ENCODE data around the gene SDR39U1. TPM values are rescaled to one million over a fixed set of nuclear protein-coding genes. Genes with fewer than 3 reads are reported as not detected.

SDR39U1 gene
- total RNA-seq, 1 donor from 2014 or later: 29.7 TPM

- Histone ChIP-seq H3K4me3 (ENCODE audit: low read depth, low read length) (no peak overlapping the region), H3K27me3 (ENCODE audit: control insufficient read depth, insufficient read depth, low read length) (no peaks in the 10 kb centered on the region), H3K36me3 (ENCODE audit: control insufficient read depth, insufficient read depth, low read length) (no peaks in the 10 kb centered on the region)
- no peak for DNase-seq (ENCODE audit: low read depth)
- TF ChIP-seq, protein P1, sequence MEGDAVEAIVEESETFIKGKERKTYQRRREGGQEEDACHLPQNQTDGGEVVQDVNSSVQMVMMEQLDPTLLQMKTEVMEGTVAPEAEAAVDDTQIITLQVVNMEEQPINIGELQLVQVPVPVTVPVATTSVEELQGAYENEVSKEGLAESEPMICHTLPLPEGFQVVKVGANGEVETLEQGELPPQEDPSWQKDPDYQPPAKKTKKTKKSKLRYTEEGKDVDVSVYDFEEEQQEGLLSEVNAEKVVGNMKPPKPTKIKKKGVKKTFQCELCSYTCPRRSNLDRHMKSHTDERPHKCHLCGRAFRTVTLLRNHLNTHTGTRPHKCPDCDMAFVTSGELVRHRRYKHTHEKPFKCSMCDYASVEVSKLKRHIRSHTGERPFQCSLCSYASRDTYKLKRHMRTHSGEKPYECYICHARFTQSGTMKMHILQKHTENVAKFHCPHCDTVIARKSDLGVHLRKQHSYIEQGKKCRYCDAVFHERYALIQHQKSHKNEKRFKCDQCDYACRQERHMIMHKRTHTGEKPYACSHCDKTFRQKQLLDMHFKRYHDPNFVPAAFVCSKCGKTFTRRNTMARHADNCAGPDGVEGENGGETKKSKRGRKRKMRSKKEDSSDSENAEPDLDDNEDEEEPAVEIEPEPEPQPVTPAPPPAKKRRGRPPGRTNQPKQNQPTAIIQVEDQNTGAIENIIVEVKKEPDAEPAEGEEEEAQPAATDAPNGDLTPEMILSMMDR (IDR thresholded peaks at IDR 0.05; ENCODE audit: insufficient read depth, low read length, poor library complexity, severe bottlenecking): no peak
These were observed 44.3 kb downstream of the SDR39U1 start for GRCh38 chr14:24398293-24398652.

DNA sequence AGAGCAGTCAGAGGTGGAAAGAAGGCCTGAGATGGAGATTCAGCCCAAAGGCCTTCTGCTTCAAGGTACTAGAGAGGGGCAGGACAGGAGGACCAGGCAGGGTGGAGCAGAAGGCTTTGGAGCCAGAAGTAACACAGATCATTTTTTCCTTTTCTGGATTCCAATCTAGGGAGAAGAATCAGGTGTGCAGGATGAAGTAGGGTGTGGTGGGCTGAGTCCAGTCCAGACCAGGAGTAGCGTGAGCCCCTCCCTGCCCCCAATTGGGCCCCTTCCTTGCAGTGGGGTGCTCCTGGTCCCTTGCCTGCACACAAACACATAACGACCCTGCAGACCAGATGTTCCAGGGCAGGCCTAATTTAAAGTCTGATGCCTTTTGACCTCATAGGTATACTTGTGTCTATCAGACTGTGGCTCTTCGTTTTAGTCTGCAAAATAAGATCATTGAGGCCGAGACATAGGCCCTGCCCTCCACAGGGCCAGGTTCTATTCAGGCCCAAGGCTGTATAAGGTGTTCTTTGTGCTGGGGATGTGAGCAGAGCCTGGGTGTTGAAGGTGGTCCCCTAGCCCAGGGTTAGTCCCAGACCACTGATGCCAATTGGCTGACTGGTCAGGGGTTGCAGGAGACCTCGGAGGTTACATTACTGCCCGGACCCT, 44.8 kb downstream of the SDR39U1 start:
- no peak for DNase-seq (ENCODE audit: low read depth)
- no peak overlapping the region for H3K4me3 ChIP-seq (ENCODE audit: low read depth, low read length)
- TF ChIP-seq, protein P1 (IDR thresholded peaks at IDR 0.05; ENCODE audit: insufficient read depth, low read length, poor library complexity, severe bottlenecking): no peak
- H3K27me3 ChIP-seq (ENCODE audit: control insufficient read depth, insufficient read depth, low read length): no peaks in the 10 kb centered on the region
- no peaks in the 10 kb centered on the region for H3K36me3 ChIP-seq (ENCODE audit: control insufficient read depth, insufficient read depth, low read length)

- H3K4me3 ChIP-seq (ENCODE audit: low read depth, low read length): no peak overlapping the region
- TF ChIP-seq, protein P1 (IDR thresholded peaks at IDR 0.05; ENCODE audit: insufficient read depth, low read length, poor library complexity, severe bottlenecking): no peak
- H3K36me3 ChIP-seq (ENCODE audit: control insufficient read depth, insufficient read depth, low read length): no peaks in the 10 kb centered on the region
- no peak for DNase-seq (ENCODE audit: low read depth)
- H3K27me3 ChIP-seq (ENCODE audit: control insufficient read depth, insufficient read depth, low read length): no peaks in the 10 kb centered on the region
These were observed 46.7 kb downstream of the SDR39U1 start for GRCh38 chr14:24395609-24396582.

DNA sequence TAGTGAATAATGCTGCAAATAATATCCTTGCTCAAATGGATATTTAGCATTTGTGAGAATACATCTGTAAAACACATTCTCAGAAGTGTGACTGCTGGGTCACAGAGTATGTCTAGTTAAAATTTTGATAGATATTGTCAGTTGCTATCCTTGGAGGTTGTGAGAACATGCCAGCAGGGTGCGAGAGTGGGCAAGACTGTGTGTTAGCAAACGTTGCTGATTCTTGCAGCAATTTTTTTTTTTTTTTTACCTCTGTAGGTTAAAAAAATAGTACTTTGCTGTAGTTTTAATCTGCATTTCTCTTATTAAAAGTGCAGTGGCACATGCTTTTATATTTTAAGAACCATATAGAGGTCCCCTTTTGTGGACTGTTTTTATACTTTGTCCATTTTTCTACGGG, 48.3 kb downstream of the SDR39U1 start:
- no peak for DNase-seq (ENCODE audit: low read depth)
- TF ChIP-seq, protein P1 (IDR thresholded peaks at IDR 0.05; ENCODE audit: insufficient read depth, low read length, poor library complexity, severe bottlenecking): peak; percentile 5
- H3K27me3 ChIP-seq (ENCODE audit: control insufficient read depth, insufficient read depth, low read length): no peaks in the 10 kb centered on the region
- no peaks in the 10 kb centered on the region for H3K36me3 ChIP-seq (ENCODE audit: control insufficient read depth, insufficient read depth, low read length)
- H3K4me3 ChIP-seq (ENCODE audit: low read depth, low read length): no peak overlapping the region

DNA sequence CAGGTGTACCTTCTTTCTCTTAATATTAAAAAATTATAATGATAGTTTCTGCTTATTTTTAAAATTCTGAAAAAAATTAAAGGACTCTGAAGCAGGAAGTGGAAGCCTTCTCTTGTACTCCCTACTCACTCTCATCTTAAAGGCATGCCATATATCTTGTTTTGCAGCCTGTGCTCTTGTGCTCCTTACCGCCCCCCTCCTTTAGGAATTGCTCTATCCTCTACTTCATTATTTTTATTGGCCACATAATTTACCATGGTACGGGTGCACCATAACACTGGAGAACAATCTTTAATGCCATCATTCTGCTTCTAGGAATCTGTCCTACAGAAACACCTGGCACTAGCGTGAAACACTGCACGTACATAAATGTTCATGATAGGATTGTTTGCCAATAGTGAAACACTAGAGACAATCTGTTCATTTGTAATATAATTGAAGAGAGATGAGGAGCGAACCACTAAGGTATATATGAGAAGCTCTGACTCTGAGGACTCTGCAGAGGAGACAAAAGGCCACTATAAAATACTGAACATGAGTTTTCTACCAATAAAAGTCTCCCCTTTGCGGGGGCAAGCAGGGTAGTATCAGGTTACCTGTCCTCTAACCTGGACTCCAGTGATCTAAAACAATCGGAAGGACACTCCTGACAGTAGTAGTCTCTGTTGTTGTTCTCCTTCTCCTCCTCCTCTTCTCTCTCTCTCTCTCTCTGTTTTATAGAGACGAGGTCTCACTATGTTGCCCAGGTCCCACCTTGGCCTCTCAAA, 50.1 kb downstream of the SDR39U1 start:
- Histone ChIP-seq H3K36me3 (ENCODE audit: control insufficient read depth, insufficient read depth, low read length) (no peaks in the 10 kb centered on the region), H3K27me3 (ENCODE audit: control insufficient read depth, insufficient read depth, low read length) (no peaks in the 10 kb centered on the region), H3K4me3 (ENCODE audit: low read depth, low read length) (peak overlapping the region; percentile 9)
- no peak for DNase-seq (ENCODE audit: low read depth)
- TF ChIP-seq, protein P1 (IDR thresholded peaks at IDR 0.05; ENCODE audit: insufficient read depth, low read length, poor library complexity, severe bottlenecking): peak; percentile 23
